Natural killer cell treated with Interleukin-12 subunit alpha and Interleukin-12 subunit beta and Interleukin-15 and Interleukin-18, amount 100 ng/mL, for 72 hours (primary cell): ENCODE measurements around the gene TMSB4X. TPM values are rescaled to one million over a fixed set of nuclear protein-coding genes. Genes with fewer than 3 reads are reported as not detected.

Experiments
- ATAC-seq, 2 donors: fragments of 150-1000 bp; cut with Tn5 transposase in 1 of 2; sonication (Bioruptor Pico), chemical (Tn5 transposase) in 1 of 2; 2 replicates each; pipeline ENCODE4 v1.10.0; 2021
- DNase-seq: peaks from one replicate; pipeline ENCODE4 v3.0.0; 2022; ENCODE audit warnings: low spot score
- H3K27ac Mint-ChIP-seq, 2 donors: 1 replicate in 1 of 2; 2 replicates in 1 of 2; pipeline ENCODE4 v1.8.0; 2022; ENCODE audit warnings: mixed read lengths in 2 of 2, mild to moderate bottlenecking in 1 of 2, moderate library complexity in 1 of 2
- H3K27me3 Mint-ChIP-seq, 2 donors: 1 replicate in 1 of 2; 2 replicates in 1 of 2; pipeline ENCODE4 v1.8.0; 2022; ENCODE audit warnings: mixed read lengths in 2 of 2
- H3K36me3 Mint-ChIP-seq: one replicate; pipeline ENCODE4 v1.8.0; 2022; ENCODE audit warnings: mixed read lengths
- H3K4me1 Mint-ChIP-seq, 2 donors: 1 replicate in 1 of 2; 2 replicates in 1 of 2; pipeline ENCODE4 v1.8.0; 2022; ENCODE audit warnings: low read depth in 2 of 2, mixed read lengths in 2 of 2, mild to moderate bottlenecking in 1 of 2
- H3K4me3 Mint-ChIP-seq: one replicate; pipeline ENCODE4 v1.8.0; 2022; ENCODE audit warnings: mixed read lengths
- H3K9me3 Mint-ChIP-seq: 2 replicates; pipeline ENCODE4 v1.8.0; 2022; ENCODE audit warnings: mixed read lengths
- total RNA-seq, 2 donors: library from RNA; stranded (reverse); gene quantifications; one replicate each; pipeline ENCODE4 v1.2.3, GENCODE V29; 2022

Gene TMSB4X
- total RNA-seq, 2 donors from 2014 or later, result 2,674 to 5,601 TPM

DNA sequence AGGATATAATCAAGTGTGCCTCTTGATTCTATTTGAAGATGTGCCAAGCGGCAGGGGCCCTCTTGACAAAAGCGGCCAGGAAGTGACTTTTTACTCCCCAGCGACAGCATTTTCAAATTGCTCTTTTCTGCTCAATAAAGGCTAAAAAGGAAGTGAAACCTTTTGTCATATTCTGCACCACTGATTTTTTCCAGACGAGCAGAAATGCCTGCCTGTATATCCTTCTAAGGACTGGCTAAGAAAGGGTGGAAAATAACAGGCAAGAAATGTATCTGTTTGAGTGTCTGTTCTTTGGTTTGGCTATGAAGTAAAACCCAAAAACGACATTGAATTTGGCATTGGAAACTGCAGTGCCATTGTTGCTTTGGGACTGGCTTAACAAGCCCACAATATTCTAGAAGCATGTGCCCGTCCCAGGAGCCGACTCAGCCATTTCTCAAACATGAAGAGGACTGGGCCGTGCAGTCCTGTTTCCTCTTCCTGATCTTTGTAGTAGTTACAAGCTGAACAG lies 25.4 kb downstream of the TMSB4X start:
- no peaks in the 10 kb centered on the region for H3K9me3 Mint-ChIP-seq
- DNase-seq (no peak), ATAC-seq (peak; percentile 32 to 61)
- H3K36me3 Mint-ChIP-seq, result no peaks in the 10 kb centered on the region
- peaks cover 37 to 51% of the 10 kb centered on the region in 2 donors for H3K4me1 Mint-ChIP-seq
- H3K4me3 Mint-ChIP-seq, result peak overlapping the region; percentile 85
- peak overlapping the region; percentile 87 to 92 for H3K27ac Mint-ChIP-seq
- peaks cover 0 to 20% of the 10 kb centered on the region in 2 donors for H3K27me3 Mint-ChIP-seq

DNA sequence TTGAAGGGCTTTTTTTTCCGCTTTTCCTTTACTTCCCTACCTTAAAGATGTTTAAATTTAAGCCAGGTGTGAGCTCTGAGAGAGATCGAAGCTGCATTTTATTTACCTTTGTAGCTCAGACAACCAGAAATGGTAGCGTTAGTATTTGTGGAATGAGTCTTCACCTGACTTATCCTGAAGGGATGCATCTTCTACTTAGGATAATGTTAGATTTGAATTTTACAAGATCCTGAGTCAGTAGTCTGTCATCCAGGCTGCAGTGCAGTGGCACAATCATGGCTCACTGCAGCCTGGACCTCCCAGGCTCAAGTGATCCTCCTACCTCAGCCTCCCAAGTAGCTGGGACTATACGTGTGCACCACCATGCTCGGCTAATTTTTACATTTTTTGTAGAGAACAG lies 26.2 kb downstream of the TMSB4X start:
- Mint-ChIP-seq H3K4me1 (peaks cover 39 to 59% of the 10 kb centered on the region in 2 donors), H3K36me3 (no peaks in the 10 kb centered on the region), H3K4me3 (peak overlapping the region; percentile 85), H3K9me3 (no peaks in the 10 kb centered on the region), H3K27me3 (peaks cover 0 to 20% of the 10 kb centered on the region in 2 donors), H3K27ac (peak overlapping the region; percentile 87 to 92)
- DNase-seq, result no peak
- no peak for ATAC-seq

DNA sequence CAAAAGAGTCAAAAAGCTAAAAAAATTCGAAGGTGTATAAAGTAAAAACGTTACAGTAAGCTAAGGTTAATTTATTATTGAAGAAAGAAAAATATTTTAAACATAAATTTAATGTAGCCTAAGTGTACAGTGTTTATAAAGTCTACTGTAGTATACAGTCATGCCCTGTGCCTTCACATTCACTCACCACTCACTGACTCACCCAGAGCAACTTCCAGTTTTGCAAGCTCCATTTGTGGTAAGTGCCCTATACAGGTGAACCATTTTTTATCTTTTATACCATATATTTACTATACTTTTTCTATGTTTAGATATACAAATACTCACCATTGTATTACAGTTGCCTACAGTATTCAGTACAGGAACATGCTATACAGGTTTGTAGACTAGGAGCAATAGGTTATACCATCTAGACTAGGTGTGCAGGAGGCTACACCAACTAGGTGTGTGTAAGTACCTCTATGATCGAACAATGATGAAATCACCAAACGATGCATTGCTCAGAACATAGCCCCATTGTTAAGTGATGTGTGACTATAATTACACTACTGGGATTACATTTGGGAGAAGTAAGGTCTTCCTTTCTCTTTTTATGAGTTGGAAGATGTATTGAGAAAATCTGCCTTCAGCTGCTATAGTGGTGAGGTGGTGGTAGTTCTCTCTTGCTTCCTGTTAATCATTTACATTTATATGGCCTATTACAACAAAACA lies 27.2 kb downstream of the TMSB4X start:
- H3K36me3 Mint-ChIP-seq, result no peaks in the 10 kb centered on the region
- H3K9me3 Mint-ChIP-seq, result no peaks in the 10 kb centered on the region
- no peak overlapping the region for H3K27ac Mint-ChIP-seq
- ATAC-seq (peak in 1 of 2 donors; percentile 56), DNase-seq (no peak)
- no peak overlapping the region for H3K4me3 Mint-ChIP-seq
- H3K27me3 Mint-ChIP-seq, result peaks cover 0 to 19% of the 10 kb centered on the region in 2 donors
- H3K4me1 Mint-ChIP-seq, result peaks cover 39 to 63% of the 10 kb centered on the region in 2 donors

DNA sequence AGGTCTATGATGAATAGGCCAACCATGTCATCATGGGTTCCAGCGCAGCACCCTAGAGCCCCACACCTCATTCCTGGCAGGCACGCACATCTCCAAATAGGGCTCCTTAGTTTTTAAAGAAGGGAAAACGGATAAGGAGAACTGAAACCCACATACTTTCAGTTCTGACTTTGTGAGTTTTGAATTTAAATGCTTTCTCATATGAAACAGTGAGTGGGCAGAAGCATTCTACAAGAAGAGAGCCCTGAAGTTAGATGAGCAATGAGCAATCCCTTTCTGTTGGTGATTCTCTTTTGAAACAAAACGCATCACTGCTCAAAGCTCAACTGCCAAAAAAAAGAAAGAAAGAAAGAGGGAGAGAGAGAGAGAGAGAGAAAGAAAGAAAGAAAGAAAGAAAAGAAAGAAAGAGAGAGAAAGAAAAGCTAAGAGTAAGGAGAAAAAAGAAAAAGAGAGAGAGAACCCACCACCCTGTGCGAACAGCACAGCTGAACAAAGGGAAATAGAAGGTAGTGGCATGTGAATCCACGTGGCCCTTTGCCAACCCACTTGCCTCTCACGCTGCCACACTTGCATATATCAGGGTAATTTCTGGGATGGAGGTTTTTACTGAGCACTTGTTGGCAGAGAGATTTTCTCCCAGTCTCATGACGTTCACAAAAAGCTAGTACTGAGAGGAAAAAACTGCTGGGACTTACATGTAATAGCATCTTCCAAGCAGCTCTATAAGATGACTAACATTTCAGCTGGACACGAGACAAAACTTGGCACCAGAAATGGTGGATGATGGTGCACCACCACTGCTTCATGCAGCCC lies 31.0 kb downstream of the TMSB4X start:
- Mint-ChIP-seq H3K27ac (peak overlapping the region; percentile 58 to 94), H3K27me3 (peaks cover 0 to 23% of the 10 kb centered on the region in 2 donors), H3K36me3 (no peaks in the 10 kb centered on the region), H3K9me3 (no peaks in the 10 kb centered on the region), H3K4me1 (peaks cover 28 to 34% of the 10 kb centered on the region in 2 donors), H3K4me3 (peak overlapping the region; percentile 83)
- no peak for DNase-seq
- peak in 1 of 2 donors; percentile 49 for ATAC-seq

DNA sequence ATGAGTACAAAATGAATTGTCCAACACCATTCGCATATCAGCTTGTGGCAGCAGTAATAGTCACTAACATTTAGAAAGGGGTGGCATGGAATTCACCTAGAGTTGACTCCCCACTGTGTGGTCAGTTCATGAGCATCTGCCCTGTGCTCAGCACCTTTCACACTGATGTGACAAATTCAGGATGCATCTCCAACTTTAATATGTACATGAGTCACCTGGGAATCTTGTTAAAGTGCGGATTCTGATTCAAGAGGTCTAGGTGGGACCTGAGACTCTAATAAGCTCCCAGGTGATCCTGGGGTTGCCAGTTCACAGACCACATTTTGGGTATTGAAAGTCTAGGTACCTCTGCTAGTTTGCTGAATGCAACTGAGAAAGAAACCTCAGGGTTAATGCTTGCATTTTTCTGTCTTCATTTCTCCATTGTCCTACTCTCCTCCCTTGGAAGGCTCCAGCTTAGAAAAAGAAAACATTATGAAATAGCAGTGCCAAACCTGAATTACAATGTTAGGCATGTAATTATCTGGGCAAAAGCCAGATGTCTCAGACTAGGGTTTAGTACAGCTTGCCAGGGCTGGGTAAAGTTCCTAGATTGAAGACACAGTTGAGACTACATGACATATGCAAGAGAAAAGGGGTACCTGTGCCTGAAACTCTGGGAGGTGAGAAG lies 32.7 kb downstream of the TMSB4X start:
- Mint-ChIP-seq H3K27ac (no peak overlapping the region), H3K27me3 (peaks cover 0 to 28% of the 10 kb centered on the region in 2 donors), H3K36me3 (no peaks in the 10 kb centered on the region), H3K4me3 (no peak overlapping the region), H3K9me3 (no peaks in the 10 kb centered on the region), H3K4me1 (peaks cover 27 to 28% of the 10 kb centered on the region in 2 donors)
- ATAC-seq (no peak), DNase-seq (no peak)

DNA sequence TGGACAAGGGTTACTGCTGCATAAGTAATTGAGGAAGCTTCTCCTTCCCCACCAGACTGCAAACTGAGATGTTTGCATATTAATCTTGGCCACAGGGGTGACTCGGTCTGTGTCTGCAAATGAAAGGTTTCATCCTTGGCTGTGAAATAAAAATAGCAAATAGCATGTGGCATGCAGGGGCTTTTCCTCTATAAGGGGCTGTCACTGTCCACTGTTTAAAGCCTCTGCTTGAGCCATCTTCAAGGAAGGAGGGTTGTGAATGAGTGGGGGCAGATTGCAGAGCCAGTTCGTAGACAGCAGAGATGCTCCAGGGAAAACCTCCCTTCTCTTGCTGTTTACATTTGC lies 33.3 kb downstream of the TMSB4X start:
- no peaks in the 10 kb centered on the region for H3K9me3 Mint-ChIP-seq

DNA sequence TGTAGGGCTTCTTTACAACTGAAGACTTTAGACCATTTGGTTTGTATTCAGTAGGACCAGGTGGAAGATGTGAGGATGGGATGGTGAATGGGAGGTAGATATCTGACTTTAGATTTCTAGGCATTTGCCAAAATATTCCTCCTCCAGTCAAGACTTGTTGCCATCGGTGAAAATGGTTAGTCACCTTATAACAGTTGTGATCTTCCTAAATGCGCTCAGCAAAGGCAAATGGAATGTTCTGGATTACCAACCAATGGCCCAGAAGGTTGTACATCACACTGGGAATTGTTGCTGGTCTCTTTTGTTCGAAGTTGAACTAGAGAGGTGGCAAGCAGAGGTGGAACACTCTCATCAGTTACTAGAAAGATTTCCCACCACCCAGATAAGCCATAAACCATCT lies 33.9 kb downstream of the TMSB4X start:
- Mint-ChIP-seq H3K4me3 (no peak overlapping the region), H3K27me3 (peaks cover 0 to 33% of the 10 kb centered on the region in 2 donors), H3K9me3 (no peaks in the 10 kb centered on the region), H3K27ac (no peak overlapping the region), H3K4me1 (peaks cover 30 to 35% of the 10 kb centered on the region in 2 donors), H3K36me3 (no peaks in the 10 kb centered on the region)
- no peak for DNase-seq
- ATAC-seq, result no peak

More for the DNA sequence above, 33.3 kb downstream of the TMSB4X start:
- Mint-ChIP-seq H3K27me3 (peaks cover 0 to 30% of the 10 kb centered on the region in 2 donors), H3K4me1 (peaks cover 23 to 29% of the 10 kb centered on the region in 2 donors), H3K4me3 (no peak overlapping the region), H3K27ac (no peak overlapping the region), H3K36me3 (no peaks in the 10 kb centered on the region)
- DNase-seq, result no peak
- ATAC-seq, result no peak

DNA sequence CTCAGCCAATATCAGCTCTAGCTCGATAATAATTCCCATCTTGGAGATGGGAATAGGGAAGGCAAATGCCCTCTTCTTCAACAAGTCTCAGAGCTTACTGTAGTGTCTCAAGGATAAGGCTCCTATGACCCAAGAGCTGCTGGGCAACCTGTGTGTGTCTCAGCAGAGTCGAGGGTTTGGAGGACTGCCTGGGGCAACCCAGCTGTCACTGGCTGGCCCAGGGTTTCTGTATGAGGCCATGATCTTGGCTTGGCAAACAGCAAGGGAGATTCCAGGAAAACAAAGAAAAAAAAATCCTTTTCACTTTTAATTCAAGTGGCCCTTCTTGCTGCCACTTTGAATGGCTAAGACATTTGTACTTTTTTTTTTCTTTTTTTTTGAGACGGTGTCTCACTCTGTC lies 34.4 kb downstream of the TMSB4X start:
- H3K27ac Mint-ChIP-seq, result no peak overlapping the region
- peaks cover 30 to 35% of the 10 kb centered on the region in 2 donors for H3K4me1 Mint-ChIP-seq
- no peaks in the 10 kb centered on the region for H3K36me3 Mint-ChIP-seq
- H3K27me3 Mint-ChIP-seq, result peaks cover 0 to 33% of the 10 kb centered on the region in 2 donors
- no peak for DNase-seq
- no peaks in the 10 kb centered on the region for H3K9me3 Mint-ChIP-seq
- H3K4me3 Mint-ChIP-seq, result no peak overlapping the region
- ATAC-seq, result no peak

DNA sequence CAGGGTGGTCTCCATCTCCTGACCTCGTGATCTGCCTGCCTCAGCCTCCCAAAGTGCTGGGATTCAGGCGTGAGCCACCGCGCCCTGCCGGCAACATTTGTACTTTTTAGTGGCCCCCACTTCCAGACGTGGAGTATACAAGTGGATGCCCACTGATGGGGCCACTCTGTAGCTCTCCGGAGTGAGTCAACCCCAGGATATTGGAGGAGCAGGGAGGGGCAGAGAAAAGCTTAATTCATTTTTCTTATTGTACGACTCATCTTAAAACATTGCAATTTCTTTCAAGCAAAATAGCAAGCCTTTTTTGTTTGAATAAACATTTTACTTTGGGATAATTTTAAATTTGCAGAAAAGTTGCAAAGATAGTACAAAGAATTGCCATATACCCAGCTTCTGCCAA lies 34.9 kb downstream of the TMSB4X start:
- H3K4me1 Mint-ChIP-seq, result peaks cover 30 to 37% of the 10 kb centered on the region in 2 donors
- DNase-seq (no peak), ATAC-seq (no peak)
- no peak overlapping the region for H3K27ac Mint-ChIP-seq
- H3K9me3 Mint-ChIP-seq, result no peaks in the 10 kb centered on the region
- H3K36me3 Mint-ChIP-seq, result no peaks in the 10 kb centered on the region
- no peak overlapping the region for H3K4me3 Mint-ChIP-seq
- peaks cover 0 to 29% of the 10 kb centered on the region in 2 donors for H3K27me3 Mint-ChIP-seq

DNA sequence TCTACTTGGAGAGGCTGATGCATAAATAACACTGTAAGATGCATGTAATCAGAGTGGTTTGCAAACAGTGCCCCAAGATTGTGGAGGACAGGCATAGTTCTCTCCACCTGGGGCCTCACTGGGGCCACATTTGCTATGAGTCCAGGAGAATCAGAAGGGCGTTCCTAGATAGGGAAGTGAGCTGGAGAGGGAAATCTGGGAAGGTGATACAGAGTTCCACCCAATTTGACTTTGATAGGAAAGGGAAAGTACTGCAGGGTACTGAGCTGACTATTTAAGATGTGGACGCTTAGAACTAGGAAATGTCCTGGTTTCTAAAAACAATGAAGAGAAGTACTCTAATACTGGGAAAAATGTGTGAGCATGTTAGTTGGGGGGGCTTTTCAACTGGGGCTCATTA lies 35.6 kb downstream of the TMSB4X start:
- Mint-ChIP-seq H3K36me3 (no peaks in the 10 kb centered on the region), H3K9me3 (no peaks in the 10 kb centered on the region), H3K4me1 (peaks cover 23 to 36% of the 10 kb centered on the region in 2 donors), H3K27ac (no peak overlapping the region), H3K4me3 (no peak overlapping the region), H3K27me3 (peaks cover 0 to 31% of the 10 kb centered on the region in 2 donors)
- no peak for ATAC-seq
- DNase-seq, result no peak

DNA sequence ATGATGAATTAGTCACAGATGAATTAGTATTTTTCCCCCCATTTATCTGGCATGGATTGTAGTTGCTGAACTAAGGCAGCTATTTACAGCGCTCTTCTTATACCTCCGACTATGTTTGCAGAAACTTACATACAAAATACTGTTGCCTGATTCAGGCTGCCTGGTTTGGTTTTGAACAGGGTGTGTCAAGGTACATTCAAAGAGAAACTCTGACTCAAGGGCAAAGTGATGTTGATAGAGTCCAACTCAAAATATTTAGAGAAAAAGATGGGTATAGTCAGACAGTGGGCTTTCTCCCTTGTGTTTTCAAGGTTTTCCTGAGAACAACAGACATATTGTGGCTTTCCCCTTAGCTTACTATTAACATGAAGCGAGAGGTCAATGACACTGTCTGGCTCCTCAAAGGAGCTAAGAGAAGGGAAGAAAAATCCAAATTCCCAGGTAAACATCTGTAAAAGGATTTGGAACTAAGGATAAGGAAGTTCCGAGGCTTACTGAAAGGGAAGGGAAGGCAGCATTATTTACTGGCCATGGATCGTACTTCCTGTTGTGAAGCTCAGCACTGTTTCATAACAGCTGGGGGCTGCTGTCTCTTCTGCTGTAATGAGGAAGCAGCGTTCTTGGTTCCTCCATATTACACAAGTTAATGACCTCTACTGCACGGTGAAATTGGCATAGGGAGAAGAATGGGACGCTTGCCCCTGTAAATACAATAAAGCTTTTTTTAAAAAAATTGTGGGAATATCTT lies 38.6 kb downstream of the TMSB4X start:
- Mint-ChIP-seq H3K4me3 (peak overlapping the region; percentile 77), H3K27ac (peak overlapping the region; percentile 86 to 91), H3K27me3 (peaks cover 0 to 33% of the 10 kb centered on the region in 2 donors), H3K4me1 (peaks cover 17 to 29% of the 10 kb centered on the region in 2 donors), H3K36me3 (no peaks in the 10 kb centered on the region), H3K9me3 (no peaks in the 10 kb centered on the region)
- ATAC-seq (peak; percentile 66 to 77), DNase-seq (no peak)

DNA sequence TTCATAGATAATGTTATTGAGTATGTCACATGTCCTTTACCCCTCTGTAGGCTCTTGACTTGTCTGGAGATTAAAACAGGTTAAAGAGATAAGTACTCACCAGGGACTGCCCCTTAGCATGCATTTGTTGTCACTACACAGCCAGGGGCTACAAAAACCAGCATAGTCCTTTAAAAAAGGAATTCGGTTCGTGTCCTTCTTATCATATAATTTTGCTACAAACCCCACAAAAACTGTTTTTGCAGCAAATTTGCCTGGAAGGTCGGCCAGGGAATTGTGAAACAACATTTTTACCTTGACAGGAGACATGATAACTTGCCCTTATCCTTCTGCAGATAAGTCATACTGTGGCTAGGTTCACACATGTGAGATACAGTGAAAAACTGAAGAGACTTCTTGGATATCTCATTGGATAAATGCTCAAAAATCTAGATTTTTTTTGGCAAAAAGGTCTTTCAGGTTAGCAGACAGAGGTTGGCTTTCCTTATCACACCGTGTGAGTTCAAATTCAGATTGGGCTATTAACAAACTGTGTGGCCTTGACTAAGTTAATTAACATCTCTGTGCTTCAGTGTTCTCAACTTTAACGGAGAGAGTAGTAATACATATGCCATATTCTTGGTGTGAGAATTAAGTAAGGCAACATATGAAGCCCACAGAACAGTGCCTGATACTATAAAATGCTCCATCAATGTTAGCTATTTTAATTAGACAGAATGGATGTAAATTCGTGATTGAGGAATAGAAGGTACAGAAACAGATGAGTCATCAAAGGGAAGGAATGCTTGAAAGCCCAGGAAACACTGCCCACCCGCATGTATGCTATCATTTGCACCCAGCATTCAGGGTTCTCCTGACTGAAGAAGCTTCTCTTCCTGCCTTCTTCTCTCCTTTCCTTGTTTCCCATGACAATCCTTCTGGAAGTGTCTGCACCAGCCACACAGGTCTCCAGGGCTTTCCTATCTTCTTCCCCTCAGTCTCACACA lies 39.5 kb downstream of the TMSB4X start:
- DNase-seq (no peak), ATAC-seq (no peak)
- H3K36me3 Mint-ChIP-seq, result no peaks in the 10 kb centered on the region
- peak overlapping the region; percentile 86 to 91 for H3K27ac Mint-ChIP-seq
- peak overlapping the region; percentile 77 for H3K4me3 Mint-ChIP-seq
- peaks cover 17 to 29% of the 10 kb centered on the region in 2 donors for H3K4me1 Mint-ChIP-seq
- peaks cover 0 to 33% of the 10 kb centered on the region in 2 donors for H3K27me3 Mint-ChIP-seq
- no peaks in the 10 kb centered on the region for H3K9me3 Mint-ChIP-seq
